Loucy (cell line): ENCODE results near the gene TSSK6.

Source experiments
- CTCF ChIP-seq: fragments of 200-600 bp; sonication (generic); conservative IDR thresholded peaks from 2 replicates; pipeline ENCODE4 v1.5.1; 2014; ENCODE audit warnings: mild to moderate bottlenecking, antibody characterized with exemption, low read length
- EZH2phosphoT487 ChIP-seq: fragments of 200-600 bp; IDR thresholded peaks from 2 replicates; pipeline ENCODE4 v1.6.1; 2018; ENCODE audit warnings: antibody characterized with exemption, mild to moderate bottlenecking, moderate library complexity, borderline replicate concordance

DNA sequence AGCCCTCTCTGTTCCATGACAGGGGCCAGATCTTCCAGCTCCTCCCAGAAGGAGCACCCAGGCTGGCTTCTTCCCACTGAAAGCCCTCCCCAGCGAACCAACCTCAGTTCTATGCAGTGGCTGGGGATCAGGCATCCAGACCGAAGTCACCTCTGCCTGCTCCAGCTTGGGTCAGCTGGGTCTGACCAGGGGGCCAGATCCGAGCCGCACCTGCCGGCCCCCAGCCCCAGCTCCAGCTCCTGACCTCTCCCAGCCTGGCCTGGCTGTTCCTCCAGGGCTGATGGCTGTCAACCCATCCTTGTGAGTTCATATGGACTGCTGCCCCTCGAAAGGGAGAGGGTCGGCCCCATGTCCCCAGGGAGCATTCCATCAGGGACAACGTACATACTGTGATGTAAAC, 8.0 kb downstream of the TSSK6 start:
- TF ChIP-seq CTCF (no peak), EZH2phosphoT487 (no peak)
